ENCODE data around the gene PLEKHD1.

- TF ChIP-seq CDX4 (CRISPR knock-in tag; IDR thresholded peaks at IDR 0.05; ENCODE audit: borderline replicate concordance) (no peak), CTCF (IDR thresholded peaks at IDR 0.05) (no peak), E2F1 (CRISPR knock-in tag; IDR thresholded peaks at IDR 0.05) (no peak), FOXJ3 (CRISPR knock-in tag; IDR thresholded peaks at IDR 0.05; ENCODE audit: borderline replicate concordance) (no peak), TEAD4 (CRISPR knock-in tag; IDR thresholded peaks at IDR 0.05) (no peak), STAT6 (CRISPR knock-in tag; conservative IDR thresholded peaks at IDR 0.05; ENCODE audit: low read depth) (no peak), NR2C2 (CRISPR knock-in tag; IDR thresholded peaks at IDR 0.05) (no peak), TP53 (CRISPR knock-in tag; IDR thresholded peaks at IDR 0.05) (no peak), MAX (CRISPR knock-in tag; IDR thresholded peaks at IDR 0.05) (no peak)
Observed at GRCh38 chr14:69570836-69571330, 86.4 kb downstream of the PLEKHD1 start.
